ENCODE results near the gene L3MBTL1. TPM values are rescaled to one million over a fixed set of nuclear protein-coding genes. Genes with fewer than 3 reads are reported as not detected.

L3MBTL1 gene
- total RNA-seq, 1 donor from 2014 or later: 13.8 TPM

Other genes starting within 250 kb of the L3MBTL1 start
- 179 and 187 TPM in 2 replicates for gene SRSF6, start 49.8 kb upstream of the L3MBTL1 start, total RNA-seq
- 0.25 and 0.32 TPM in 2 replicates for gene SGK2, start 51.3 kb downstream of the L3MBTL1 start, total RNA-seq
- gene IFT52, start 83.2 kb downstream of the L3MBTL1 start, total RNA-seq: 17.7 and 19.0 TPM in 2 replicates
- 85.4 and 88.6 TPM in 2 replicates for gene MYBL2, start 159.4 kb downstream of the L3MBTL1 start, total RNA-seq
- 0.48 TPM in 1 of 2 replicates, not detected in the other for gene GTSF1L, start 219.3 kb downstream of the L3MBTL1 start, total RNA-seq

Measured in activated T-helper 2 cell treated with anti-CD3 and anti-CD28 coated beads, Interferon-gamma antibody, Interleukin-2, Interleukin-4, amounts not matched to agents 10 μg/mL and 5 μg/mL and 100 μg/mL, durations not matched to agents 14 hours and 24 hours and 36 hours (primary cell).